HG03108 (cell line): Measurements from ENCODE around the gene CPN2.

Source experiments
- ATAC-seq: cut with Tn5 transposase; IDR thresholded peaks from one replicate; pipeline ENCODE4 v1.9.1; 2021; ENCODE audit warnings: moderate library complexity; ENCODE audit not compliant: unreplicated experiment

Gene CPN2

GRCh38 chr3:194351080-194351672 is at the start of gene CPN2:
Gene CPN2, minus strand, starts transcription at chr3:194351328. Its CDS starts 8,626 bp downstream, at chr3:194342702.
- no peak for ATAC-seq

- ATAC-seq: no peak
Measured at GRCh38 chr3:194399874-194400411, 48.8 kb upstream of the CPN2 start.

GRCh38 chr3:194399166-194399565 is 48.0 kb upstream of the CPN2 start, which contains the start of gene GP5:
Gene GP5, minus strand, starts transcription at chr3:194399266. Its CDS starts 984 bp downstream, at chr3:194398282.
- ATAC-seq: no peak

- no peak for ATAC-seq
Measured at GRCh38 chr3:194397757-194398312, 46.7 kb upstream of the CPN2 start.

GRCh38 chr3:194396859-194397756 is 46.0 kb upstream of the CPN2 start:
- no peak for ATAC-seq

- no peak for ATAC-seq
Measured at GRCh38 chr3:194396539-194396858, 45.4 kb upstream of the CPN2 start.

GRCh38 chr3:194395778-194396538 is 44.8 kb upstream of the CPN2 start:
- no peak for ATAC-seq

- no peak for ATAC-seq
Measured at GRCh38 chr3:194395212-194395611, 44.1 kb upstream of the CPN2 start.

GRCh38 chr3:194392576-194392975 is 41.4 kb upstream of the CPN2 start:
- no peak for ATAC-seq

- ATAC-seq: no peak
Measured at GRCh38 chr3:194390835-194391234, 39.7 kb upstream of the CPN2 start.

GRCh38 chr3:194389269-194389668 is 38.1 kb upstream of the CPN2 start:
- ATAC-seq: no peak

- ATAC-seq: no peak
Measured at GRCh38 chr3:194387926-194388418, 36.8 kb upstream of the CPN2 start.

- no peak for ATAC-seq
Measured at GRCh38 chr3:194387276-194387675, 36.1 kb upstream of the CPN2 start.

GRCh38 chr3:194386648-194387047 is 35.5 kb upstream of the CPN2 start:
- ATAC-seq: no peak

- no peak for ATAC-seq
Measured at GRCh38 chr3:194386066-194386465, 34.9 kb upstream of the CPN2 start.

- no peak for ATAC-seq
Measured at GRCh38 chr3:194384569-194385001, 33.5 kb upstream of the CPN2 start.

GRCh38 chr3:194384156-194384555 is 33.0 kb upstream of the CPN2 start:
- no peak for ATAC-seq

GRCh38 chr3:194383276-194383940 is 32.3 kb upstream of the CPN2 start:
- no peak for ATAC-seq

GRCh38 chr3:194382892-194383223 is 31.7 kb upstream of the CPN2 start:
- ATAC-seq: no peak

GRCh38 chr3:194382196-194382891 is 31.2 kb upstream of the CPN2 start:
- no peak for ATAC-seq
